Inflammatory macrophage treated with lipopolysaccharide for 1 hour (primary cell): ENCODE data around the gene CHL1.

ENCODE experiments used
- DNase-seq, 2 donors: peaks; one replicate each; pipeline ENCODE4 v3.0.0-alpha.2; 2020 to 2022

Gene CHL1

GRCh38 chr3:411226-411625 is 214.7 kb downstream of the CHL1 start:
- DNase-seq: no peak

- peak; percentile 0 to 20 for DNase-seq
Measured at GRCh38 chr3:414063-414462, 217.5 kb downstream of the CHL1 start.

GRCh38 chr3:418239-418929 is 221.8 kb downstream of the CHL1 start:
- no peak for DNase-seq

- DNase-seq: no peak
Measured at GRCh38 chr3:420584-420983, 224.0 kb downstream of the CHL1 start.

DNA sequence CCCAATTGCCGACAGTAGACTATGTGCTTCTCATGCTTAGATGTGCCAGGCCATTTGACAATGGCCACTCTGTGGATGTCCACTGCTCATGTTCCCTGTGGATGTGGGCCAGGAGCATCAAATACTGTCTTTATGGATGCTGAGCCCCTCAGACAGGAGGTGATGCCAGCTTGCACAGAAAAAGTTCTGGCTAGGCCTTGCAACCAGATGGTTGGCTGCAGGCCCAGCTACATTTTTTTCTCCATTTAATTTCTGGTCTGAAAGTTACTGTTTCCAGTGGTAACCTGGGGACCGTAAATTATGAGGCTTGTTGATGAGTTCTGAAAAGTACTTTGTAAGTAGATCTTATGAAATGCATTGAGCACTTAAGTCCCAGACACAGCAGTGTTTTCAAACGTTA is 228.5 kb downstream of the CHL1 start:
- no peak for DNase-seq

- no peak for DNase-seq
Measured at GRCh38 chr3:426072-426471, 229.5 kb downstream of the CHL1 start.

GRCh38 chr3:427128-427527 is 230.6 kb downstream of the CHL1 start:
- DNase-seq: no peak

- no peak for DNase-seq
Measured at GRCh38 chr3:430186-430585, 233.6 kb downstream of the CHL1 start.

DNA sequence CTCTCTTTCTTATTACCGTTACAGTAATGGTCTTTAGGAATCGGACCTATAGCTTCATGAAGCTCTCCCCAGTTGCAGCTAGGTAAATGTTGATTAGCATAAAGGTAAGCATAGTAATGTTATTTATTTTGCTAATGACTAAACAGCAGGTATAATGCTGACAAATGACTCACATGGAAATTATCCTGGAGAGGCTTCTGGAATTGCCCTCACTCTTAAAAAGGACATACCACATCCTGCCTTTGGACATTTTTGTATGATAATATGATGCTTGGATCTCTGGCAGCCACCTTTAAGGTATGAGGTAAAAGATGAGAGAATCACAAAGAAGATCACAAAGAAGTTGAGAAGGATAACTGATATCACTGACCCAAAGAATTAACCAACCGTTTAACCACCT is 238.6 kb downstream of the CHL1 start:
- DNase-seq: no peak

GRCh38 chr3:436053-436452 is 239.5 kb downstream of the CHL1 start:
- DNase-seq: no peak

GRCh38 chr3:440826-441225 is 244.3 kb downstream of the CHL1 start:
- no peak for DNase-seq

- DNase-seq: no peak
Measured at GRCh38 chr3:445960-446359, 249.4 kb downstream of the CHL1 start.

DNA sequence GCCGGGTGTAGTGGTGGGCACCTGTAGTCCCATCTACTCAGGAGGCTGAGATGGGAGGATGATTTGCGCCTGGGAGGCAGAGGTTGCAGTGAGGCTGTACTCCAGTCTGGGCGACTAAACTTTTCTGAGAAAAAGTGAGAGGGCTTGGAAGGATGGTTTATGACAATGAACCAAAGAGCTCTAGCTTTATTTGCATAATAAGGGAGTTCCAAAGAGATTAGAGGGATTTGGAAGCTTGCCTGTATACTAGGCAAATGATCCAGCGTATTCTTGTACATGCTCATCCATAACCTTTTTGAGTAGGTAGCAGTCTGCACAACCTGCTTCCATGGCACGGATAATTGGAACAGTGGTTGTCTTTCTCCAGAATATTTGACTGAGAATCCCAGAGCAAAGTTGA is 251.1 kb downstream of the CHL1 start:
- no peak for DNase-seq

GRCh38 chr3:449711-450110 is 253.1 kb downstream of the CHL1 start:
- no peak for DNase-seq

GRCh38 chr3:452221-452620 is 255.7 kb downstream of the CHL1 start:
- no peak for DNase-seq

GRCh38 chr3:453106-453505 is 256.5 kb downstream of the CHL1 start:
- DNase-seq: no peak

- no peak for DNase-seq
Measured at GRCh38 chr3:454986-455385, 258.4 kb downstream of the CHL1 start.

GRCh38 chr3:458124-458523 is 261.6 kb downstream of the CHL1 start:
- DNase-seq: no peak

GRCh38 chr3:458653-459310 is 262.2 kb downstream of the CHL1 start:
- no peak for DNase-seq
